ENCODE results near the gene MRPL46.

GRCh38 chr15:88430051-88430450 lies 37.1 kb downstream of the MRPL46 start:
- TF ChIP-seq CTCF (IDR thresholded peaks at IDR 0.05; ENCODE audit: low read depth, low read length) (no peak), EZH2phosphoT487 (IDR thresholded peaks at IDR 0.05; ENCODE audit: low read depth) (no peak)
